ENCODE data around the gene AIRE. TPM values are rescaled to one million over a fixed set of nuclear protein-coding genes. Genes with fewer than 3 reads are reported as not detected.

AIRE gene
- total RNA-seq, 1 experiment from 2014 or later: 0.09 TPM

GRCh38 chr21:44347911-44348451, 62.3 kb downstream of the AIRE start:
- Mint-ChIP-seq H3K9me3 (no peaks in the 10 kb centered on the region), H3K4me3 (no peak overlapping the region), H3K4me1 (peaks cover 1% of the 10 kb centered on the region; the same call in 1 of the 2 replicates), H3K27me3 (ENCODE audit: low read depth) (peaks cover 35% of the 10 kb centered on the region), H3K27ac (no peak overlapping the region), H3K36me3 (no peaks in the 10 kb centered on the region)
- no peak for ATAC-seq
- TF ChIP-seq KAT7 (CRISPR knock-in tag; IDR thresholded peaks at IDR 0.05; ENCODE audit: borderline replicate concordance) (no peak), CDX4 (CRISPR knock-in tag; IDR thresholded peaks at IDR 0.05; ENCODE audit: borderline replicate concordance) (no peak), PRRX2 (CRISPR knock-in tag; IDR thresholded peaks at IDR 0.05) (no peak), ZNF121 (CRISPR knock-in tag; IDR thresholded peaks at IDR 0.05) (no peak), SP1 (CRISPR knock-in tag; conservative IDR thresholded peaks at IDR 0.05) (no peak), ZNF317 (CRISPR knock-in tag; IDR thresholded peaks at IDR 0.05; ENCODE audit: borderline replicate concordance, low read depth) (no peak), MAX (CRISPR knock-in tag; IDR thresholded peaks at IDR 0.05) (no peak), TEAD4 (CRISPR knock-in tag; IDR thresholded peaks at IDR 0.05) (no peak), SMAD3 (CRISPR knock-in tag; IDR thresholded peaks at IDR 0.05; ENCODE audit: borderline replicate concordance) (no peak), NFE2L1 (CRISPR knock-in tag; IDR thresholded peaks at IDR 0.05) (no peak), ZNF671 (CRISPR knock-in tag; IDR thresholded peaks at IDR 0.05) (no peak), ZSCAN18 (CRISPR knock-in tag; IDR thresholded peaks at IDR 0.05) (no peak), ZNF512 (CRISPR knock-in tag; IDR thresholded peaks at IDR 0.05; ENCODE audit: borderline replicate concordance) (no peak), EMX1 (CRISPR knock-in tag; IDR thresholded peaks at IDR 0.05) (no peak), PREB (CRISPR knock-in tag; IDR thresholded peaks at IDR 0.05; ENCODE audit: borderline replicate concordance) (no peak), ZNF416 (CRISPR knock-in tag; IDR thresholded peaks at IDR 0.05) (no peak)
- ChIA-PET CTCF (interaction anchor here (1.1 kb wide), 1 partner anchor 21 kb away, joined by 3 read pairs; no protein-coding TSS in a partner anchor), POLR2A (no interaction called here)
- DNase-seq (ENCODE audit: low spot score): no peak

Other genes starting within 250 kb of the AIRE start
- gene PWP2, start 178.5 kb upstream of the AIRE start, total RNA-seq (2021): 30.6 to 41.6 TPM (median 36.3 TPM) in 3 replicates
- gene GATD3, start 152.2 kb upstream of the AIRE start, total RNA-seq (2021): 29.5 to 39.0 TPM (median 32.9 TPM) in 3 replicates
- 5.8 to 9.0 TPM (median 5.9 TPM) in 3 replicates for gene ICOSLG, start 44.9 kb upstream of the AIRE start, total RNA-seq (2021)
- not detected in 3 replicates for gene DNMT3L, start 24.0 kb upstream of the AIRE start, total RNA-seq (2021)
- gene PFKL, start 14.2 kb downstream of the AIRE start, total RNA-seq (2021): 134 to 151 TPM (median 143 TPM) in 3 replicates
- 14.0 to 19.3 TPM (median 15.8 TPM) in 3 replicates for gene CFAP410, start 53.5 kb downstream of the AIRE start, total RNA-seq (2021)
- 0.64 to 1.4 TPM (median 0.92 TPM) in 3 replicates for gene TRPM2, start 67.7 kb downstream of the AIRE start, total RNA-seq (2021)
- 4.4 to 5.7 TPM (median 4.7 TPM) in 3 replicates for gene LRRC3, start 169.6 kb downstream of the AIRE start, total RNA-seq (2021)